IgD-negative memory B cell (primary cell): ENCODE results near the gene NADSYN1. TPM values are rescaled to one million over a fixed set of nuclear protein-coding genes. Genes with fewer than 3 reads are reported as not detected.
A peak's percentile ranks its signal among the peaks of the same experiment; 100 is the strongest.

Experiments
- H3K27ac Mint-ChIP-seq, 3 donors: one replicate each; pipeline ENCODE4 v1.8.0; 2020 to 2022; ENCODE audit warnings: mild to moderate bottlenecking in 3 of 3, mixed read lengths in 3 of 3, moderate library complexity in 1 of 3
- H3K27me3 Mint-ChIP-seq: one replicate; pipeline ENCODE4 v1.8.0; 2021; ENCODE audit warnings: mixed read lengths
- H3K36me3 Mint-ChIP-seq: one replicate; pipeline ENCODE4 v1.8.0; 2020; ENCODE audit warnings: mild to moderate bottlenecking, mixed read lengths
- H3K4me1 Mint-ChIP-seq, 3 donors: one replicate each; pipeline ENCODE4 v1.8.0; 2020 to 2022; ENCODE audit warnings: mixed read lengths in 3 of 3, mild to moderate bottlenecking in 1 of 3
- H3K4me3 Mint-ChIP-seq, 4 donors: one replicate each; pipeline ENCODE4 v1.8.0; 2020 to 2022; ENCODE audit warnings: mild to moderate bottlenecking in 4 of 4, mixed read lengths in 4 of 4, moderate library complexity in 3 of 4
- H3K9me3 Mint-ChIP-seq, 3 donors: one replicate each; pipeline ENCODE4 v1.8.0; 2020 to 2021; ENCODE audit warnings: mixed read lengths in 3 of 3, mild to moderate bottlenecking in 1 of 3
- polyA plus RNA-seq: library from polyadenylated mRNA; unstranded; fragments of 300-500 nt; fragmentation: Illumina TruSeq; gene quantifications from one replicate; pipeline ENCODE4 v1.2.3, GENCODE V29; 2021

NADSYN1 gene
- polyA plus RNA-seq, 1 donor from 2014 or later: 39.5 TPM

DNA sequence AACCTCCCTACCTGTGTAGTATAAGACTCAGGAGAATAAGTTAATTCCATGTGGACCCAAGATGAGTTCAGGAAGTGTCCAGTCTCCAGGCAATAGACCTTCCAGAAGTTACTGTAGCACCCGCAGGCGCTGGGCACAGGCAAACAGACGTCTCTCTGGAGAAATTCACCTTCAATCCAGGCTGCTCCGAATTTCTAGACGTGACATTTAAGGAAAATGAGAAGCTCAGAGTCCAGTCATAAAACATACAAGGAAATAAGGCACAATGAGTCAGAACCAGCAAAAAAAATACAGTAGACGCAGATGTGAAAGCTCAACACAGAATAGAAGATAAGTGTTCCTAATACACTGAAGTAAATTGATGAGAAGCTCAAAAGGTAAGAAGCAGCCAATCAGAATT is 14.2 kb downstream of the NADSYN1 start:
- Mint-ChIP-seq H3K27me3 (no peaks in the 10 kb centered on the region), H3K27ac (no peak overlapping the region), H3K4me3 (no peak overlapping the region), H3K9me3 (peaks cover 0 to 2% (median 0%) of the 10 kb centered on the region in 3 donors), H3K36me3 (peaks cover 14% of the 10 kb centered on the region), H3K4me1 (peaks cover 0 to 13% (median 11%) of the 10 kb centered on the region in 3 donors)

DNA sequence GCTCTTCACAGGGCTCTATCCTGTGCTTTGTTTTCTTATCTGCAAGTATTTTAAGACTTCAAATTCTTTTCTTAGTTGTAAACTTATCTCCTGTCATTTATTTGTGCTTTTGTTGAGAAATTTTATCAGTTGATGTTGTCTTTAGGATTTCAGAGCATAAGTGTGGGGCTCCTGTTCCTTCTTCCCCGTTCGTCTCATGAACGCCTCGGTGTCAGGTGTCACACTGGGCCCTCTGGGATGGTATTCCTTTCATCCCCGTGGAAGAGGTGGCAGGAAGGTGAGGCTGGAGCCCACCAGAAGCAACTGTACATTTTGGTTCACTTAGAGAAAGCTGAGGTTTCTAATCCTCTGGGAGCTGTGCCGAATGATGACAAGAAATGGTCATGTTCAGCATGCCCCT is 17.9 kb downstream of the NADSYN1 start:
- H3K4me3 Mint-ChIP-seq: no peak overlapping the region
- peaks cover 11% of the 10 kb centered on the region for H3K36me3 Mint-ChIP-seq

DNA sequence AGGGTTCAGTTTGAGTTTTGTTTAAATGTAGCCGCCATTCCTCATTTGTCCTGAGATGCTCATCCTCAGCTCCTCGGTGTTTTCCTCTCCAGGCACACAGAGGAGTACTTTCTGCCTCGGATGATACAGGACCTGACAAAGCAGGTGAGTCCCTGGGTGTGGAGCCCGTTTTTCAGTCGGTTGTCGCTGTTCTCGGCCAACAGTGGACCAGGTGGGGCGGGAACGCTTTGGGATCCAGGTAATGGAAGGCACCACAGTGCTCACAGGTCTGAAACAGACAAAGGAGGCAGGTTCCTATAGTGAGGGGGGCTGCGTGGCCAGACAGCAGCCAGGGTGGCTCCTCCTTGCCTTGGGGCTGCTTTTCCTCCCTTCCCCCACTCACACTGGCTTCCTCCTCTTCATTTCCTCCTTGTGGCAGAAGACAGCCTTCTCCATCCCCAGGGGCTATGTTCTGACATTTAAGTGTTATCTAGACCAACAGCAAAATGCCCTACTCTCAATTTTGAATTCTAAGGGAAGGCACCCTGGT is 19.4 kb downstream of the NADSYN1 start:
- Mint-ChIP-seq H3K4me1 (peaks cover 0 to 3% (median 0%) of the 10 kb centered on the region in 3 donors), H3K27ac (no peak overlapping the region), H3K36me3 (peaks cover 9% of the 10 kb centered on the region), H3K9me3 (peaks cover 0 to 2% (median 0%) of the 10 kb centered on the region in 3 donors), H3K4me3 (no peak overlapping the region), H3K27me3 (no peaks in the 10 kb centered on the region)

More for the DNA sequence above, 17.9 kb downstream of the NADSYN1 start:
- no peak overlapping the region for H3K27ac Mint-ChIP-seq
- H3K9me3 Mint-ChIP-seq: peaks cover 0 to 2% (median 0%) of the 10 kb centered on the region in 3 donors
- H3K27me3 Mint-ChIP-seq: no peaks in the 10 kb centered on the region
- peaks cover 0 to 4% (median 0%) of the 10 kb centered on the region in 3 donors for H3K4me1 Mint-ChIP-seq

DNA sequence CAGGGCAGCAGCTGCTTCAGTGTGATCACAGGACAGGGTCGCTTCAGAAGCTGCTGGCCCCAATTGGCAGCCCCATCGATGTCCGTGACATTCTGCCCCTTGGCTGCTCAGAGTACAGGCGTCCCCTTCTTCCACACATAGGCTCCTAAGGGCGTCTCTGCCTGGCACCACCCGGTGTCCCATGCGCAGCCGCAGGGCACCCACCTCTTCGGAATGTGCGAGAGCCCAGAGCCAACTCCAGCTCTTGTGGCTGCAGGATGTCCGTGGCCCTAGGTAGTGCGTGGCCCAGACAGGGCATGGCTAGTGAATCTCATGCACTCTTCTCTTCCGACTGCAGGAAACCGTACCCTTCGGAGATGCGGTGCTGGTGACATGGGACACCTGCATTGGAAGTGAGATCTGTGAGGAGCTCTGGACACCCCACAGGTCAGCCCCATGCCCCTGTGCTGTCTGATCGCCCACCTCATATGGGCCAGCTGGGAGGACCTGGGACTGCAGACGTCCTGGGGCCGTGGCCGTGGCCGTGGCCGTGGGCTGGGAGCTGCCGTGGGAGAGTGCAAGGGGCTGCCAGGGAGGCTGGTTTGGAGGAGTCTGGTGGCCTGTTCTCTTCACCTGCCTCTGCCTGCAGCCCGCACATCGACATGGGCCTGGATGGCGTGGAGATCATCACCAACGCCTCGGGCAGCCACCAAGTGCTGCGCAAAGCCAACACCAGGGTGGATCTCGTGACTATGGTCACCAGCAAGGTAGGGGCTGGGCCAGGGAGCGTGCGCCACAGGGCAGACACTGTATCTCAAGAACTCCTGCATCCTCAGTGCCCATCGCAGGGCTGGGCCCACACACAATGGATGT is 20.2 kb downstream of the NADSYN1 start:
- Mint-ChIP-seq H3K36me3 (peaks cover 7% of the 10 kb centered on the region), H3K9me3 (peaks cover 0 to 2% (median 0%) of the 10 kb centered on the region in 3 donors), H3K4me1 (peaks cover 0 to 2% (median 0%) of the 10 kb centered on the region in 3 donors)

DNA sequence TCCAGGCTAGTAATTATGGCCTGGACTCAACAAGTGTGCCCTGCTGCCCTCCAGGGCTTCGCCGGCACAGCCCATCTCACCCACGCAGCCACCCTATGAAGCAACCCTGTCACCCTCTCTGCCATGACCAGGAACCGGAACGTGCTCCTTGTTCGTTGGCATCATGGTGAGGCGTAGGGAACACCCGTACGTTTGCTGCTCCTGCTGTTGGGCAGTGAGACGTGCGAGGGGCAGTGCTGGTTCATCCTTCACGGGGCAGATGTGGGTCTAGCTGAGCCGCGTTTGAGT is 20.7 kb downstream of the NADSYN1 start:
- Mint-ChIP-seq H3K9me3 (peaks cover 0 to 2% (median 0%) of the 10 kb centered on the region in 3 donors), H3K27me3 (no peaks in the 10 kb centered on the region), H3K36me3 (peaks cover 4% of the 10 kb centered on the region), H3K4me3 (no peak overlapping the region), H3K4me1 (peaks cover 0 to 2% (median 0%) of the 10 kb centered on the region in 3 donors), H3K27ac (no peak overlapping the region)

More for the DNA sequence above, 20.2 kb downstream of the NADSYN1 start:
- H3K27me3 Mint-ChIP-seq: no peaks in the 10 kb centered on the region
- H3K4me3 Mint-ChIP-seq: no peak overlapping the region
- no peak overlapping the region for H3K27ac Mint-ChIP-seq

DNA sequence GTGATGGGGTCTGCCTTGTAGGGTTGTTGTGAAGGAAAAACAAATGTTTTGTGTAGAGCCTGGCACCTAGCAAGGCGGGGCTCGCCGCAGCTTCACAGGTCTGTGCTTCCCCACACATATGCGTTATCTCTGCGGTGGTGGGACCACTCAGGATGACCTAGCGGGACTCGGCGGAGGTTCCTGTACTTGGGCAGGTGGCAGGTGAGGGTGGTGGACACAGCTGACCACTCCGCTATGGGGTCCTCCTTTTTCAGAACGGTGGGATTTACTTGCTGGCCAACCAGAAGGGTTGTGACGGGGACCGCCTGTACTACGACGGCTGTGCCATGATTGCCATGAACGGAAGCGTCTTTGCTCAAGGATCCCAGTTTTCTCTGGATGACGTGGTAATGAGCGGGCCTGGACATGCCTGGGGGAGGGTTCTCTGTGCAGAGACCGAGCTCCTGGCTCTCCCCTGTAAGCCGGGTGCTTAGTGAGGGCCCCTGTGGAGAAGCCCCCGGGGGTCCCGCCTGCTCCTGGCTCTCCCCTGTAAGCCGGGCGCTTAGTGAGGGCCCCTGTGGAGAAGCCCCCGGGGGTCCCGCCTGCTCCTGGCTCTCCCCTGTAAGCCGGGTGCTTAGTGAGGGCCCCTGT is 21.3 kb downstream of the NADSYN1 start:
- Mint-ChIP-seq H3K4me3 (no peak overlapping the region), H3K27ac (no peak overlapping the region), H3K4me1 (peaks cover 0 to 2% (median 0%) of the 10 kb centered on the region in 3 donors), H3K27me3 (no peaks in the 10 kb centered on the region), H3K9me3 (no peaks in the 10 kb centered on the region), H3K36me3 (peaks cover 2% of the 10 kb centered on the region)

DNA sequence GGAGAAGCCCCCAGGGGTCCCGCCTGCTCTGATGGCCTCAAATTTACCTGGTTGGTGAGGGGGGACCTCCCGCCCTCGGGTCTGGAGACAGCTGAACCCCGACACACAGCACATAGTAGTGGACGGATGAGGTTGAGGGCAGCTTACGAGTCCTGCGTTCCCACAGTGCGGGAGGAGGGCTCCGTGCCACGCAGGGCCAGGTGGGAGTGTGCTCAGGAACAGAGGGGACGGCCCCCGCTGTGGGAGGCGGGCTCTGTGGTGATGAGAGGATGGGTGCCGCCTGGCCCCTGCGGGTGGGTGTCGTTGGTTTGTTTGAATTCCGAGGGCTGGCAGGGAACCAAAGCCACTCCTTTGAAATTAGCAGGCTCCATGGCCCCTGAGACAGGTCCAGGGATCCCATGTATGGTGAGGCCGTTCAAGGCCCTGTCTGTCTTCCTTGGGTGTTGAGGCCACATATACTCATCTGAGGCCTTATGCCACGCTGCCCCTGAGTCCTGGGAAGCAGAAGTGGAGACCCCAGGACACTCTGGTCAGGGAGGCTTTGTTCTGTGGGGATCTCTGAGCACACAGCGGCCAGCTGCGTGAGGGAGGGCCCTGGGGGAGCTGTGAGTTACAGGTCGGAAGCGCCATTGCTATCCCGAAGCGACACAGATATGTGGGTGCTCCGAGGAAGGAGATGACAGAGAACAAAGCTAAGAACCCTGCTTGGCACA is 21.9 kb downstream of the NADSYN1 start:
- Mint-ChIP-seq H3K36me3 (peaks cover 4% of the 10 kb centered on the region), H3K9me3 (no peaks in the 10 kb centered on the region), H3K4me3 (no peak overlapping the region), H3K4me1 (peaks cover 0 to 2% (median 0%) of the 10 kb centered on the region in 3 donors), H3K27me3 (no peaks in the 10 kb centered on the region), H3K27ac (no peak overlapping the region)

DNA sequence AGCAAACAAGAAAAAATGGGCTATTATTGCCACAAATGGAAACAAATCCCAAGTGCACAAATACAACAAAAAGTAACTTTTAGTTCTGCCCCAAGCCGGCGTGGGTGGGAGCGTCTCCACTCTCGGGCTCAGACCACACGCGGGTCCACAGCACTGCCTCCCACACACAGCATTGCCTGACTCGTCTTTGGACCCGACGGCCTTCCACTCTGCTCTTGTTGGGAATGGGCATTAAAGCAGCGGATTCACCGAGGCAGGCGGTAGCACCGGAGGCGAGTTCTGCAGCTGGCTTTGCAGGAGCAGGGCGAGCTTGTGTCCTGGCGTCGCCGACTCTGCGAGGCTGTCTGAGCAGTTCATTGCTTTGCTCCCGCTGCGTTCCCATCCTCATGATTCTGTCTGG is 23.0 kb downstream of the NADSYN1 start:
- Mint-ChIP-seq H3K4me3 (no peak overlapping the region), H3K36me3 (peaks cover 4% of the 10 kb centered on the region), H3K27me3 (no peaks in the 10 kb centered on the region), H3K27ac (no peak overlapping the region), H3K9me3 (no peaks in the 10 kb centered on the region), H3K4me1 (peaks cover 0 to 2% (median 0%) of the 10 kb centered on the region in 3 donors)

DNA sequence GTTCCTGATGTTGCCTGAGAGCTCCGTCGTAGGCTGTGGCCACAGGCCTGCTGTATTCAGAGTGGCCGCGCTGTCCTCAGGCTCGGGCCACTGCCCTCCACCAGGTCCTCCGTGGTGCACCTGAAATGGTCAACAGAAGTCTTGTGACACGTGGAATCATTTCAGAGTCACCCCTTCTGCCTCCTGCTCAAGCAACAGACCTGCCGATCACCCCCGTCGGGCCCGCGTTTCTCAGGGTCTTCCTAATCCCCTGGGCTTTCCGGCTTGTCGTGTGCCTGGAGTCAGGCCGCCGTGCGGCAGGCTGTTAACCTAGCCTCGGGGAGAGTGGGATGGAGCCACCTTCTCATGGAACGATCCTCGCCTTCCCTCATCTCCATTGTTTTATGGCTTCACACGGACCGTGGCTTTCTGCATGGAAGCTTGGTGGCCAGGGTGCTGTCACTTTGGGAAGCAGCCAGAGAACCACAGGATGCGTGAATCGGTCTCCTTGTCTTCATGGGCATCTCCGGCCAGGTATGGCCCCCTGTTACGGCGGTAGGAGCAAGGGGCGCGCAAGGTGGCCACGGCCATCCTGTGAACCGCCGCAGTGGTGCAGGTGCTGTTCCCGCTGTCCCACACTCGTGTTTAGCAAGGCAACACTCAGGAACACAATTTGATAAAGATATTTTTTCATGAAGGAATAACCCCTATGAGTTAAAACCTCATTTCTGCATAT is 24.1 kb downstream of the NADSYN1 start:
- H3K36me3 Mint-ChIP-seq: peaks cover 4% of the 10 kb centered on the region
- H3K9me3 Mint-ChIP-seq: no peaks in the 10 kb centered on the region
- H3K4me1 Mint-ChIP-seq: peaks cover 0 to 2% (median 0%) of the 10 kb centered on the region in 3 donors
- H3K27me3 Mint-ChIP-seq: no peaks in the 10 kb centered on the region
- no peak overlapping the region for H3K27ac Mint-ChIP-seq
- no peak overlapping the region for H3K4me3 Mint-ChIP-seq

DNA sequence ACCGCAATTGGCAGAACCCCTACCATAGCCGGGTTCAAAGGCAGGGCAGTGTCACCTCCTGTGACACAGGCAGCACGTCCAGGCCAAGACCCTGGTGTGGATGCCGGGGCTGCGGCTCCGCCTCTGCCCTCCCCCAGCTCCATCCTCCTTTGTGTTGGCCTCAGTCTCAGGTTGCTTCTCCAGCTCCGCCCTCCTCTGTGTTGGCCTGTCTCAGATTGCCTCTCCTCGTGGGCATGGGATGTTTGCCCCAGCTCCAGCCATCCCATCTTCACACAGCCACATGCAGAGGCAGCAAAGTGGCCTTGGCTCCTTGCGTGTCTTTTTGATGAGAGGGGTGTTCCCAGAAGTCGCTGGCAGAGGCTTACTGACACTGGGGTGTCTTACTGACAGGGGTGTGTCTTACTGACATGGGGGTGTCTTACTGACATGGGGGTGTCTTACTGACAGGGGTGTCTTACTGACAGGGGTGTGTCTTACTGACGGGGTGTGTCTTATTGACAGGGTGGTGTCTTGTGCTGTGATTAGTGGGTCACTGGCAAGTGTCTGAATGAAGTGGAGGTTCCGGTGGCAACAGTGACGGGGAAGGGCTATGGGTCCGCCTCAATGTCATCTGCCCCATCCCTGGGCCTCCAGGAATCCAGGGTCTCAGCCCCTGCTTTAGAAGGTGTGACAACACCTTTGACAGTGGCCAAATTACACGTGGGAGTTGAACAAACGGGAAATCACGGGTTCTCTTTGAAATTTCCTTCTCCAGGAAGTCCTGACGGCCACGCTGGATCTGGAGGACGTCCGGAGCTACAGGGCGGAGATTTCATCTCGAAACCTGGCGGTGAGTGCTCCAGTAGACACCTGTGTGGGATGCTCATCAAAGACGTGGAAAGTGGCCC is 24.9 kb downstream of the NADSYN1 start:
- Mint-ChIP-seq H3K9me3 (no peaks in the 10 kb centered on the region), H3K36me3 (peaks cover 4% of the 10 kb centered on the region), H3K27ac (no peak overlapping the region), H3K4me3 (no peak overlapping the region), H3K27me3 (no peaks in the 10 kb centered on the region), H3K4me1 (peaks cover 0 to 2% (median 0%) of the 10 kb centered on the region in 3 donors)

DNA sequence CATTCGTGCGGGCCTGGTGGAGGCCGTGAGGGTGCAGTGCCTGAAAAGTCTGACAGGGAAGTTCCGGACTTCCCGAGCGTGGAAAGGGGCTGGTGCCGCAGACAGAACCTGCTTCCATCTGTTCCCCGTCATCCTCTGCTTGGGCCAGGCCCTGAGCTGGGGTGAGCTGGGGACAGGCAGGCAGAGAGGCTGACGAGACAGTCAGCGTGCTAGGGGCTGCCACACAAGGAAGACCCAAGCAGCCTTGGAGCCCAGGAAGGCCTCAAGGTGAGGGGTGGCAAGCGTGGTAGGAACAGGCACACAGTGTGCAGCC is 25.5 kb downstream of the NADSYN1 start:
- Mint-ChIP-seq H3K9me3 (no peaks in the 10 kb centered on the region), H3K36me3 (peaks cover 4% of the 10 kb centered on the region), H3K4me1 (peaks cover 0 to 2% (median 0%) of the 10 kb centered on the region in 3 donors), H3K27ac (no peak overlapping the region), H3K27me3 (no peaks in the 10 kb centered on the region), H3K4me3 (no peak overlapping the region)

DNA sequence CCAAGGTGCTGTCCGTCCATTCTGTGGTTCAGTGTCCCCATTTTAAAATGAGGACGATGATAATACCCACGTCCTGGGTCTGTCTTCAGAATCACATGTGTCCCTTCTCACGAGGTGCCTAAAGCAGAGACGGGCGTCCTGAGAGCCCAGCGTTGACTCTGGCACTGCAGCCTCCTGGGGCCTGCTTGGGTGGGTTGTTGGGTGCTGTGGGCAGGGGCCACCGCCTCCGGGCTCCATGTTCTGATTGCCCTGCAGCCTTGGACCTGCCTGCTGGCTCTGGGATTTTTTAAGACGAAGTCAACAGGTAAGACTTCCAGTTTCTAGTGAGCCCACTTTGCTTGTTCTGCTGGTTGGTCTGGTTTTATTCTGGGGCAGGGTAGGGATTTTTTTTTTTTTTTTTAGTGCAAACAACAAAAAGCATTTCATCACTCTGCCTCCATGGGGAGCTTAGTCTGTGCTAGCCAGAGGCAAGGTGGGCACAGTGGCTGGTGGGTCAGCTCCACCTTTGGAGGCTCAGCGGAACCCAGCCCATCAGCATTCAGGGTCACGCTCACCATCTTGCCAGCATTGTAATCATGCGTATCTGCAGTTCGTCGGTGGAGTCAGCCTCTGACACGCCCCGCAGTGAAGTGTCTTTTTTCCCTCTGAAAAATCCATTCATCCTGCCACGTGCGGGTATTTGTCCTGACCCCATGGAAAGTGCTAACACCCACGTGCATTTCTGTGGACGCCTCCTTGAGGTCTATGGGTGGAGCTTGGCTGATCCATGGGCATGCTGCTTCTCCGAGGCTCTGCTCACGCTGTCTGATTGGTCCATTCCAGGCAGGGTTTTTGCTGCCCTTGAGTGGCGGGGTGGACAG is 28.3 kb downstream of the NADSYN1 start:
- Mint-ChIP-seq H3K9me3 (no peaks in the 10 kb centered on the region), H3K27ac (peak overlapping the region in 2 of 3 donors; percentile 39 to 76), H3K4me3 (no peak overlapping the region), H3K4me1 (peaks cover 0 to 4% (median 3%) of the 10 kb centered on the region in 3 donors), H3K36me3 (peaks cover 13% of the 10 kb centered on the region), H3K27me3 (no peaks in the 10 kb centered on the region)

DNA sequence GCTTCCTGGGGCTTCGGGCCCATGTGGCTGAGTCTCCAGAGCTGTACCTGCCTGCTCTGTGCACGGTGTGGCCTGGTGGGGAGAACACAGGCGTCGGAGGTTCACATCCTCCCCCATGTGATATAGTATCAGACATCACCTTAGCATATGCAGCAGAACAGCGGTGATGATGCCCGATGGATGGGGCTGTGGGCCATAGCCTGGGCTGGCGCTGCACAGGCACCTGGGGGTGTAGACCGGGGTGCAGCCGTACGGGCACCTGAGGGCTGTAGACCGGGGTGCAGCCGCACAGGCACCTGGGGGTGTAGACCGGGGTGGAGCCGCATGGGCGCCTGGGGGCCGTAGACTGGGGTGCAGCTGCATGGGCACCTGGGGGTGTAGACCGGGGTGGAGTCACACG is 29.2 kb downstream of the NADSYN1 start:
- peaks cover 14% of the 10 kb centered on the region for H3K36me3 Mint-ChIP-seq
- no peaks in the 10 kb centered on the region for H3K9me3 Mint-ChIP-seq
- no peak overlapping the region for H3K27ac Mint-ChIP-seq
- no peaks in the 10 kb centered on the region for H3K27me3 Mint-ChIP-seq
- H3K4me1 Mint-ChIP-seq: peaks cover 0 to 4% (median 3%) of the 10 kb centered on the region in 3 donors
- H3K4me3 Mint-ChIP-seq: no peak overlapping the region
